ENCODE data around the gene GMEB1. TPM values are rescaled to one million over a fixed set of nuclear protein-coding genes. Genes with fewer than 3 reads are reported as not detected.
A peak's percentile ranks its signal among the peaks of the same experiment; 100 is the strongest.

Gene GMEB1
- total and polyA plus RNA-seq, 10 of the 15 experiments (the other 5 are each of a cell fraction or from before 2014, with no cell fraction given) = 4.9 to 17.6 (median 9.4) TPM

DNA sequence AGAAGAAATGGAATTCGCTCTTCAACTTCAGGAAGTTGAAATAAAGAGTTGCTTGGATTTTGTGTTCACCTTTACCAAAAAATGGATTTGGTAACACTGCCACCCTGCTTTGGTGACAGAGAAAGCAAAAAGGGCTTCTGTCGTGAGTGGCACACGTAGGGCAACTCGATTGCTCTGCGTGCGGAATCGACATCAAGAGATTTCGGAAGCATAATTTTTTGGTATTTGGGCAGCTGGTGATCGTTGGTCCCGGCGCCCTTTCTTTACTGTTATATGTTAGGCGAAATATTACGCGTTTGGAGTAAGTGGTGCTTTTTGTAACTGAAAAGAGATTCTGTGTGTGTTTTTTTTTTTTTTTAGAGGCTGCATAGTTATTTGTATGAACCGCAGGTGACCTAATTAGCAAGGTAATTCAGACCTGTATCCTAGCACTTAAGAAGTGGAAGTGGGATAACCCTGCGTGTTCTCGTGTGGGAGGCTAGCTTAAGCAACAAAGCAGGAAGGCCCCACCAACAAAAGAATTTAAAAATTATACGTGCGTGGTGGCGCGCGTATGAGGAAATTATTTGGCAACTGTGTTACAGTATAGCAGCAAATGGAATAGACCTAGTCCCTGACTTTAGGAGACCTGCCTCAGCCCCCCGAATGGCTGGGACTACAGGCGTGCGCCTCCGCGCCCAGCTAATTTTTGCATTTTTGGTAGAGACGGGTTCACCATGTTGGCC is 19.9 kb upstream of the GMEB1 start, which contains the start of gene RNU11 (continued):
- TF ChIP-seq USF2 (IDR thresholded peaks at IDR 0.05; ENCODE audit: borderline replicate concordance, low read depth, low read length) (no peak), ZSCAN29 (IDR thresholded peaks at IDR 0.05) (peak; percentile 84), BHLHE40 (IDR thresholded peaks at IDR 0.05; ENCODE audit: borderline replicate concordance in 1 of 2, low read depth in 2 of 2, low read length in 1 of 2) (peak; percentile 72 to 80), MEF2B (IDR thresholded peaks at IDR 0.05; ENCODE audit: partially characterized antibody, poor library complexity, severe bottlenecking) (peak; percentile 51), RB1 (IDR thresholded peaks at IDR 0.05; ENCODE audit: borderline replicate concordance) (peak; percentile 83; the same call in 1 of the 2 replicates), IKZF1 (conservative IDR thresholded peaks at IDR 0.05) (peak; percentile 78), MYC (IDR thresholded peaks at IDR 0.05; ENCODE audit: insufficient read depth, insufficient read length, insufficient replicate concordance, low read length, severe bottlenecking) (no peak), MEF2A (IDR thresholded peaks at IDR 0.05; ENCODE audit: insufficient read depth, low read depth, low read length) (peak; percentile 94), REST (IDR thresholded peaks at IDR 0.05; ENCODE audit: low read depth, low read length) (peak; percentile 56; the same call in 1 of the 2 replicates), MYB (IDR thresholded peaks at IDR 0.05; ENCODE audit: borderline replicate concordance, low read depth, low read length) (peak; percentile 96), HCFC1 (IDR thresholded peaks at IDR 0.05; ENCODE audit: low read length) (peak; percentile 76), CUX1 (IDR thresholded peaks at IDR 0.05; ENCODE audit: insufficient replicate concordance, low read depth, low read length) (no peak), KLF5 (IDR thresholded peaks at IDR 0.05; ENCODE audit: partially characterized antibody) (peak; percentile 97), FOXM1 (IDR thresholded peaks at IDR 0.05; ENCODE audit: low read depth, low read length) (peak; percentile 100), NBN (IDR thresholded peaks at IDR 0.05) (peak; percentile 100)
- TF ChIP-seq, protein P1, sequence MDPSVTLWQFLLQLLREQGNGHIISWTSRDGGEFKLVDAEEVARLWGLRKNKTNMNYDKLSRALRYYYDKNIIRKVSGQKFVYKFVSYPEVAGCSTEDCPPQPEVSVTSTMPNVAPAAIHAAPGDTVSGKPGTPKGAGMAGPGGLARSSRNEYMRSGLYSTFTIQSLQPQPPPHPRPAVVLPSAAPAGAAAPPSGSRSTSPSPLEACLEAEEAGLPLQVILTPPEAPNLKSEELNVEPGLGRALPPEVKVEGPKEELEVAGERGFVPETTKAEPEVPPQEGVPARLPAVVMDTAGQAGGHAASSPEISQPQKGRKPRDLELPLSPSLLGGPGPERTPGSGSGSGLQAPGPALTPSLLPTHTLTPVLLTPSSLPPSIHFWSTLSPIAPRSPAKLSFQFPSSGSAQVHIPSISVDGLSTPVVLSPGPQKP (IDR thresholded peaks at IDR 0.05; ENCODE audit: low read depth, low read length) = peak; percentile 46; the same call in 1 of the 2 replicates

All from GM12878 (cell line).